NB4 (cell line): ENCODE data around the gene MRFAP1.
"Not testable (repeated sequence)": the region's sequence is repeated elsewhere in the genome, so short reads cannot be mapped to it uniquely, and the experiment has no call there.

Experiments
- CTCF ChIP-seq: IDR thresholded peaks from one replicate; pipeline ENCODE4 v1.5.1; 2012; ENCODE audit warnings: low read depth, low read length
- MYC ChIP-seq: IDR thresholded peaks from 2 replicates; pipeline ENCODE4 v1.6.1; 2011; ENCODE audit warnings: low read depth, low read length
- POLR2A ChIP-seq: IDR thresholded peaks from 2 replicates; pipeline ENCODE4 v1.6.1; 2011; ENCODE audit warnings: mild to moderate bottlenecking; ENCODE audit not compliant: insufficient read length; ENCODE audit errors: extremely low read depth

GRCh38 chr4:6628484-6628883 is 12.0 kb upstream of the MRFAP1 start:
- not testable (repeated sequence) for TF ChIP-seq CTCF, POLR2A, MYC
